GM18526 (cell line): ENCODE data around the gene PSMA4.

Experiments
- POLR2A ChIP-seq: IDR thresholded peaks from 3 replicates; pipeline ENCODE4 v1.6.1; 2011; ENCODE audit not compliant: insufficient read length; ENCODE audit errors: extremely low read depth

Gene PSMA4

DNA sequence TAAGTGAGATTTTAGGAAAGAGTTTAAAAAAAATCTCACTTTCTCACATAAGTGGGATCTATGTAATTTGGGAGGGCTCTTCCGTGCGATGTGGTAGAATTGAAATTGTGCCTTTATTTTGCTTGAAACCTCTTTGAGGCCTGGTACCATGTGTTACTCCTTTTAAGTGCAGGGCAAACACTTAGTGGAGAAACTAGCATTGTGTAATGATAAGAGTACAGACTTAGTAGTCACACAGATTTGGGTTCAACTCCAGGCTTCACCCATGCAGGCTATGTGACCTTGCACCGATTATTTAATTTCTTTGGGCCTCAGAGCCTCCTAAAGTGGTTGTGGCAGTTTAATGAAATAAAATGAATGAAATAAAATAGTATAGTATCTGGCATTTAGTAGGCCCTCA lies 2.4 kb downstream of the PSMA4 start:
- TF ChIP-seq POLR2A = no peak

DNA sequence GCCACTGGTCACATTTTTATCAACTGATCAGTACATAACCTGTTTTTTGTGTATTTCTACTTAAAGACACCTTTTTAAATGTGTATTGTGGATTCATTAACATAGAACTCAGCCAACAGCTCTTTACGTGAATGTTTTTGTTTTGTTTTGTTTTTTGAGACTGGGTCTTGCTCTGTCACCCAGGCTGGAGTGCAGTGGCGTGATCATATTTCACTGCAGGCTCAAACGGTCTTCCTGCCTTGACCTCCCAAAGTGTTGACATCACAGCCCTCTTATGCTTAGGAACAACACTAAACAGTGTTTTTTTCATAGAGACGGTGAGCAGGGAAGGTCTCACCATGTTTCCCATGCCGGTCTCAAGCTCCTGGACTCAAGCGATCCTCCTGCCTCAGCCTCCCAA lies 9.9 kb downstream of the PSMA4 start:
- no peak for TF ChIP-seq POLR2A

DNA sequence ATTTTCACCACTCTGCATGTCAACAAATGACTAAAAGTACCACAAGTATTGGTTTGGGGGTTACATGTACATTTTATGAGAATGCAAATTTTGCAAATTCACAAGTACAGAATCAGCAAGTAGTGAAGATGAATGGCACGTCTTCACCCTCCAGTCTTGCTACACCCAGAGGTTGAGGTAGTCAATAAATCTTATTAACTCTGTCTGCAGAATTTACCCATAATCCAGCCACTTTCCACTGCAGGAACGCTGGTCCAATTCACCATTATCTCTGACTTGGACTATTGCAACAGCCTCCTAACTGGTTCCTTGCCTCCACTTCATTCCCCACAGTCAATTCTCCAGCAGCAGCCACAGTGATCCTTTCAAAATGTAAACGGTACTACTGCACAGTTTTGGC lies 10.6 kb downstream of the PSMA4 start:
- no peak for TF ChIP-seq POLR2A

DNA sequence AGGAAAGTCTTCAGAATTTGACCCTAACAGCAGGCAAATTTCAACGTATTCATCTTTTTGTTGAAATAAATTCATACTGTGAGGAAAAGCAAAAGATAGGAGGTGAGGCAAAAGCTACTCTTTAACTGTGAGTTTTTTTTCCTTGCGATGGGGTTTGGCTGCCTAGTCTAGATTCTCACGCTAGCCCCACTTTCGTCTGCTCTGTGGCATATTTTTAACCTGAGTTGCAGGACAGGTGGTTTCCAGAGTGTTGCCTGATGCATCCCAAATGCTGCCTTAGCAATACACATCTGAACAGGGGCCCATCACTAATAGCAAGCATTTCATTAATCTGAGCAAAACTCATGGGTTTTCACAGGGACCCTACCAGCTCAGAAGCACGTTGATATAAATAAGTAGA lies 11.7 kb downstream of the PSMA4 start:
- TF ChIP-seq POLR2A = no peak

DNA sequence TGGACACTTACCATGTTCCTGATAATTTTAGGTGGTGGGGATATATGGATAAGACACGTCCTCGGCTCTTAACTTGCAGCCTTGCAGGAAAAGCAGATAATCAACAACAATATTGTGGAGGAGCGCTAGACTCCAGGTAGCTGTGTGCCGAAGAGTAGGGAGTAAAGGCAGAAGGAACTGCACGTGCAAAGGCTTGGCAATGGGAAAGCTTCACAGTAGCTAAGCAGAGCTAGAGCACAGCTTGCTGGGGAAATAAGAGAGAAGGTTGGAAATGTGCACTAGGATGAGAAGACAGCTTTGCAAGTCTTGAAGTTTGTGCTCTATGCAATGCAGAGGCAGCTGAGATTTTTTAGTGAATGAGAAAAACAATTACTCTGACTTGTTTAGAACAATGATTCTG lies 12.4 kb downstream of the PSMA4 start:
- TF ChIP-seq POLR2A = no peak

DNA sequence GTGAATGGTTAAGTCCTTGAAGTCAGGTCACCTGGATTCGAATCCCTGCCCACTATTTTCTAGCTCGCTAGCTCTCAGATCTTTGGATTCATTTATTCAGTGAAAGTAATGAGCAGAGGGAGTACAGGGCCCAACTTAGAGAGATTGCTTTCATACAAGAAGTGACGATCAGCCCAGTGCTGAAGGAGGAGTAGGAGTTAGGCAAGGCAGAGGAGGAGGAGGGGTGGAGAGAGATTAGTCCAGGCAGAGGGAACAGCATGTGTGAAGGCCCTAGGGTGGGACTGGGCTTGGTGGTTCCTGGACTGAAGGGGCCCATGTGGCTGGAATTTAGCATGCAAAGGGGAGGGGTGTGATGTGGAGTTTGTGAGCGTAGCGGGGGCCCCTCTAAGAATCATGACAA lies 21.2 kb downstream of the PSMA4 start:
- TF ChIP-seq POLR2A = no peak

DNA sequence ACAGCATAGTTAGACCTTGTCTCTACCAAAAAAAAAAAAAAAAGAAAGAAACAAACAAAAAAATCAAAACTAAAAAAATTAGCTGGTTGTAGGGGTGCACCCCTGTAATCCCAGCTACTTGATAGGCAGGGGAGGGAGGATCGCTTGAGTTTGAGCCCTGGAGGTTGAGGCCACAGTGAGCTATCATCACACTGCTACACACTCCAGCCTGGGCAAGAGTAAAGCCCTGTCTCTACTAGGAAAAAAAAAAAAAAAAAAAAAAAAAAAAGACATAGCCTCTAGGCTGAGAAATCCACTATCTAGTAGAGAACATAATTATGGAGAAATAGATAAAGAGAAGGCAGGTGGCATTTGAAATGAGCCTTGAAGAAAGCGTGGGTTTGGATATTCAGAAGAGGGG lies 22.8 kb downstream of the PSMA4 start:
- TF ChIP-seq POLR2A = no peak

DNA sequence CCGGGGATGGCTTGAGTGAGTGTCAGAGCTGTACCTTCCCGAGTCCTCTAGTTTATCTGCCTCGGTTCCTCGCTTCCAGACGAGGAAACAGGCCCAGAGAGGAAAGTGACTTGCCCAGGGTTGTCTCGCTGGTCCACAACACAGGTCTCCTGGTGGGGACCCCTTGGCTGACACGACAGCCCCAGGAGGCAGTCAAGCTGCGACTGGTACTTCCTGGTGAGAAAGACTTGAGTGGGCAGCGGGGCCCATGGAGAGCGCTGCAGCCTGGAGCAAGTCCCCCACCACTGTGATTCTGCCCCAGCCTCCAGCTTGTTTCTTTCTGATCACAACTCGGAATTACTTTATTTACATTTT lies 24.5 kb downstream of the PSMA4 start:
- no peak for TF ChIP-seq POLR2A

DNA sequence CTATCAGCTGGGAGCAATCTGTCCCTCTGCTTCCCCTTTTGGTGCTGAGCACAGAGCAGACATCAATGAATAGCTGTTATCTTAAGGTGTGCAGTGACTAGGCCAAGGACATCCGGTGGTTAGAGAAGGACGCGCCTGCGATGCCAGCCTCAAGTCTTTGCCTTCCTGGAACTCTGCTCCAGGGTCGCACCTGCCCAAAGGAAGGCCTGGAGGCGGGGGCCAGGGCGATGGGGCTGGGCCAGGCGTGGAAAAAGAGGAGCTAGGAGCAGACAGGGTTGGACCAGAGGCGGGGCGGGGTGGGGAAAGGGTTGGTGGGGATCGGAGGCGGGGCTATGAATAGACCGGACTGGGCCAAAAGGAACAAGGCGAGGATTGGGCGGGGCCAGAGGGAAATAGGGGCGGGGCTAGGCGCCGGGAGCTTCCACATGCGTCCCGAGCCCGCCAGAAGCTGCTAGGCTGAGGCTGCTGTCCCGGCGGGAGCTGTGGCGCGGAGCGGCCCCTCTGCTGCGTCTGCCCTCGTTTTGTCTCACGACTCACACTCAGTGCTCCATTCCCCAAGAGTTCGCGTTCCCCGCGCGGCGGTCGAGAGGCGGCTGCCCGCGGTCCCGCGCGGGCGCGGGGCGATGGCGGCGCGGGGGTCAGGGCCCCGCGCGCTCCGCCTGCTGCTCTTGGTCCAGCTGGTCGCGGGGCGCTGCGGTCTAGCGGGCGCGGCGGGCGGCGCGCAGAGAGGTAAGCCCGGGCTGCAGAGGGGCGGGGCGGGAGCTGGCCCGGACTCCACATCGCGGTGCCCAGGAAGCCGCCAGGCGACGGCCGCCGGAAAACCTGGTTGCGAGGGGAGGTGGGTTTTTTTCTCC lies 25.1 kb downstream of the PSMA4 start, which contains the start of gene CHRNA5:
Gene CHRNA5 (plus strand): TSS at position 424 of the 854 bp plus-strand sequence. CDS start 200 bp downstream, at position 624.
- TF ChIP-seq POLR2A = peak; percentile 64

DNA sequence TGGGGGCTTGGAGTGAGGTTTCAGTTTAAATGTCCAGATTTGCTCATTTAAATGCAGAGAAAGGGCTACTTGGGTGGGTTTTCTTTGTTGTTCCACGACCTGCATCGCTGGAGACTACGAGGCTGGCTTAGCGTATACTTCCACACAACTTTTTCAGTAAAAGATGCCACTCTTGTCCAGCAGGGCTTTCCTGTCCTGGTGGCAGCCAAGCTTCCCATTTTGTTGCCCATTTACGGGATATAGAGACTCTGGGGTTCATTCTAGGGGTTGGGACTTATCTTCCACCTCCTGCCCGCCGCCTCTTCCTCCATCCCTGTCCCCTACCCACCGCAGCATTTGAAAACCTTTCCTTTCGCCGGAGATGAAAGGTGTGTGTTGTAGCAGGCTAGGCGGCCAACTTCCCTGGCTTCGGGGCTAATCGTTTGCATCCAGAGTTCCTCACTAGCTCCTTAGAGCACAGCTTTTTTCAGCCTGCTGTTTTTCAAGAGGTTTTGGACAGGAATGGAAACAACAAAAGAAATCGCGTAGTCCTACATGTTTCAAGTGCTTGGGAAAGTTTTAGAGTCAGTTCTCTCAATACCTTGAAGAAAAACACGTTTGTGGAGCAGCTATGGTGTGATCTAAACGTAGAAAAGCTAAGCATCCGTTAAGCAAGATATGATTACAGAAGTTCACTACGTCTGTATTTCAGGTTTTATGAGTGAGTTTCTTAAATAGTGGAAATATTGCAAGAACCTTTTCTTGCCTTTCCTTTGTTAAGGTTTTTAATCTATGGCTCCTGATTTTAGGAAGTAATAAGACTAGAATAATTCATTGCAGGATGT lies 25.9 kb downstream of the PSMA4 start:
- TF ChIP-seq POLR2A = no peak

DNA sequence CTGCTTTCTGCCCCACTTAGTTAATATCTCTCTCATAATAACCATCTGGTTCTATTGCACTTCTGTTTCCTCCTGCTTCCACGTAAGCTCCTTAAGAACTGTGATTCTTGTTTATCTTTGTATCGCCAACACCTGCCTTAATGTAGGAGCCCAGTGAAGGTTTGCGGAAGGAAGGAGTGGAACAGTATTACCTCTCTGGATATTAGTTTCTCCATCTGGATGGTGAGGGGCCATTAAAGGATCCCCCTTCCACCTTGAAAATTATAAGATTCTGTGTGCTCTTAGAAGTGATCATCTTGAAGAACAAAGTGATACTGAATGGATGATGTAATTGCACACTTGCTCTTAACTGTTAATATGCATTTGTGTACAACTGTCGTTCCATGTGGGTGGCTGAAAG lies 27.3 kb downstream of the PSMA4 start:
- no peak for TF ChIP-seq POLR2A

DNA sequence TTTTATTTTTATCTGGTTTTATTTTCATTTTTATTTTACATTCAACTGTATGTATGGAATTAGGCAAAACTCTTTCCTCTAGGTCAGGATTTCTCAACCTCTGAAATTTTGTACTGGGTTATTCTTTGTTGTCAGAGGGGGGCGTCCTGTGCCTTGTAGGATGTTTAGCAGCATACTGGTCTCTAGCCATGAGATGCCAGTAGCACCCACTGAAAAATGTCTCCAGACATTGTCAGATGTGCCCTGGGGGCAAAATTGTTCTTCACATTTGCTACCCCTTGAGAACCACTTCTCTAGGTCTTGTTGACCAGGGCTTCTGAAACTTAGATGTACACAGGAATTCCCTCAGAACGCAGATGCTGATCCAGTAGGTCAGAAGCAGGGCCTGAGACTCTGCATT lies 30.5 kb downstream of the PSMA4 start:
- TF ChIP-seq POLR2A = no peak

DNA sequence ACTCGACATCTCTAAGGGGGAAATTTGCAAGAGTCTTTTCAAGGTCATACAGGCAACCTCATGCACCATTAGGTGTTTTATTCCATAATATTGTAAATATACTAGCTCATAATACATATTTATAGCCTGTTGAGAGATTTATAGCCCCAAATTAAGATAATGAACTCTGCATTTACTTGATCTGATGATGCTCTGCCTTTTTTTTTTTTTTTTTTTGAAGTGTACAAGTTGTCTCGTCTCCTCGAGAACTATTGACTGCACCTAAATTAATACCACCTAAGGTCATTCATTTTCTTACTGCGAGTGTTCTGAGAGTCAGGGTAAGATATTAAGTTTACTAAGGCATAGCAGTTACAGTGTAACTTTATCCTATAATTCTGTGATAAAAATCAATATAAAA lies 31.1 kb downstream of the PSMA4 start:
- TF ChIP-seq POLR2A = no peak

DNA sequence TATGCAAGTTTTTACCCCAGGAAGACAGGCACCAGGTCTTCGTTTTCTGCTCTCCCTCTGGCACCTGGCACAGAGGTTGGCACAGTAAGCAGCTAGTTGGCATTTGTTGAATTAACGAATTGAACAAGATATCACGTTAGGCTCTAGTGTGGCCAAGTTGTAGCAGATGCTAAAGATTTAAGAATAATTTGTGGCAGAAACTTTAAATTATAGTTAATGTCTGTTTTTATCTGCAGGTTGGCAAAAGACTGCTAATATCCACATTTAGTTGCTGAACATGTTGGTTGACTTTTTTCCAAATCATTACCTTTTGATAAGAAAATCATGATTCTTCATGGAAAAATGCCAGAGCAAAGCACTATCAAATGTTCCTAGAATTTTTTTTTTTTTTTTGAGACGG lies 33.2 kb downstream of the PSMA4 start:
- no peak for TF ChIP-seq POLR2A

DNA sequence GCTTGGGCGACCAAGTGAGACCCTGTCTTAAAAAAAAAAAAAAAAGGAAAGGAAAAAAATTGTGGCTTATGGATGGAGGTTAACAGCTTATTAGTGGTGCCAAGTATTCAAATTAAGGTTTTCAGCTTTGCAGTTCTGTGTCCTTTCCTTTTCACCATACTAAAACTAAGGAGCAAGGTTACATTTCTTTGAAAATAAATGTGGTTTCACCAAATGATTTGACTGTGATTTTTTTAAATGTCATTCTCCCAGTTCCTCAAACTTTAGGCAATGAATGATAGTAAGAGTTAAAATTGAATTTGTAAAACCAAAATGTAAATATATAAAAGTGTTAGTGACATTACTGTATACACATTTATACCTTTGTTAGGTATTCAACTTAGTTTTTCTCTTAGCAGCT lies 34.7 kb downstream of the PSMA4 start:
- no peak for TF ChIP-seq POLR2A

DNA sequence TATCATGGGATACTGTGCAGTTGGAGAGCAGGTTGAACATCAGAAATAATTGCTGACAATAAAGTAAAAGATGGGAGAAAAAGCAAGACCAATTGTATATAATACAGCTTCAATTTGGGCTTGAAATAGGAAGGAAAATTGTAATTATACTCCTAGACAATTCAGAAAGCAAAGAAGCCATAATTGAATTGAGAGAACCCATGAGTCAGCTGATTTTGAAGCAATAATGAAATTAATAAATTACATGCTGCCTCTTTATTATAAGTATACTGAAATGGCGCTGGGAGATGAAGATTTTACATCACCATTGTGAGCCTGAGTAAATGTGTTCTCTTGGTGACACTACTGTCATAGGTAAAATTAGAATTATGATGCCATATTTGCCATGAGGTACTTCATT lies 57.3 kb downstream of the PSMA4 start:
- no peak for TF ChIP-seq POLR2A
